ENCODE results near the gene EVC. TPM values are rescaled to one million over a fixed set of nuclear protein-coding genes. Genes with fewer than 3 reads are reported as not detected.

EVC gene
- total RNA-seq, 1 experiment from 2014 or later, result 17.3 TPM

DNA sequence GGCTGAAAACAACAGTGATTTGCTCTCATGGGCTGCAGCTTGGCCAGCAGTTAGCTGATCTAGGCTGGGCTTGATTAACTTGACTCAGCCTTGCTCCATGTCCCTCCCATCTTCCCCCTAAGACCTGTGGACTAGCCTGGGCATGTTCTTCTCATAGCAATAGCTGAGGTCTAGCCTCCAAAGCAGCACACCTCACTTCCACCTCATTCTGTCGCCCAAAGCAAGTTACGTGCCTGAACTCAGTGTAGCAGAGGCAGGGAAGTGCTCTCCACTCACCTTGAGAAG, 62.2 kb downstream of the EVC start:
- H3K27ac ChIP-seq (ENCODE audit: low read depth, low read length, poor library complexity, severe bottlenecking), result no peak overlapping the region
- DNase-seq (ENCODE audit: low spot score), result no peak

DNA sequence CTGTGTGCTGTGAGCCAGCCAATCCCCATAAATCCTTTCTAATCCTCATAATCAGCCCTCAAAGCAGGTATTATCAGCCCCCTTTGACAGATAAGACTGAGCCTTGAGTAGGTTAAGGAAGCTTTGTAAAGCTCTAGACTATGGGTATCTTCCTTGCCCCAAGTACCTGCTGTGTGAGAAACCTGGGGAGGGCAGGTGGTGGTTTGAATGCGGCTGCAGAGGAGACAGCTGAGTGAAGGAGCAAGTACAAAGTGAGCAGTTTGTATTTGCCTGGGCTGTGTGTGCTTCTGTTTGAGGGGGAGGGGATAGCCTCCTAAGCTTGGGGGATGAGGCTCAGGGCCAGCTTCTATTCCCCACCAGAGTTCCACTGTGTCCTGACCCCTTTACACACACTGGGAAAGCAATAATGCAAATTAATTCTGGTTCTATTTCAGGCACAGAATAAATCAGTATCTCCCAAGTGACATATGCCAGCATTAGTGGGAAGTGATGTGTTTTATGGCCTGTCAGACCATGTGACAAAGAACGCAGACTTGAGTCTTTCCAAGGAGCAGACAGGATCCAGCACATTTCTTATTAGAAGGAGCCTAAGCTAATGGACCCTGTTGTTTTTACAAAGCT, 63.5 kb downstream of the EVC start:
- Histone ChIP-seq H3K27ac (ENCODE audit: low read depth, low read length, poor library complexity, severe bottlenecking) (no peak overlapping the region), H3K9me3 (ENCODE audit: low read depth, low read length, poor library complexity, severe bottlenecking) (peaks cover 14% of the 10 kb centered on the region), H3K36me3 (ENCODE audit: insufficient read depth, low read length, poor library complexity, severe bottlenecking) (no peaks in the 10 kb centered on the region), H3K4me1 (ENCODE audit: insufficient read depth, low read length, poor library complexity, severe bottlenecking) (peaks cover 11% of the 10 kb centered on the region), H3K4me3 (ENCODE audit: low read depth, low read length, poor library complexity, severe bottlenecking) (no peak overlapping the region), H3K27me3 (replicated peaks; ENCODE audit: insufficient read depth, low read depth, low read length, poor library complexity) (no peaks in the 10 kb centered on the region)
- intact Hi-C loops (cut with micrococcal nuclease; ENCODE audit: unreplicated experiment), result no loop called here
- DNase-seq (ENCODE audit: low spot score), result peak; percentile 14
- TF ChIP-seq EZH2 (IDR thresholded peaks at IDR 0.05; ENCODE audit: borderline replicate concordance, low read depth, low read length, poor library complexity, severe bottlenecking), result no peak
- TF ChIP-seq, protein P1, sequence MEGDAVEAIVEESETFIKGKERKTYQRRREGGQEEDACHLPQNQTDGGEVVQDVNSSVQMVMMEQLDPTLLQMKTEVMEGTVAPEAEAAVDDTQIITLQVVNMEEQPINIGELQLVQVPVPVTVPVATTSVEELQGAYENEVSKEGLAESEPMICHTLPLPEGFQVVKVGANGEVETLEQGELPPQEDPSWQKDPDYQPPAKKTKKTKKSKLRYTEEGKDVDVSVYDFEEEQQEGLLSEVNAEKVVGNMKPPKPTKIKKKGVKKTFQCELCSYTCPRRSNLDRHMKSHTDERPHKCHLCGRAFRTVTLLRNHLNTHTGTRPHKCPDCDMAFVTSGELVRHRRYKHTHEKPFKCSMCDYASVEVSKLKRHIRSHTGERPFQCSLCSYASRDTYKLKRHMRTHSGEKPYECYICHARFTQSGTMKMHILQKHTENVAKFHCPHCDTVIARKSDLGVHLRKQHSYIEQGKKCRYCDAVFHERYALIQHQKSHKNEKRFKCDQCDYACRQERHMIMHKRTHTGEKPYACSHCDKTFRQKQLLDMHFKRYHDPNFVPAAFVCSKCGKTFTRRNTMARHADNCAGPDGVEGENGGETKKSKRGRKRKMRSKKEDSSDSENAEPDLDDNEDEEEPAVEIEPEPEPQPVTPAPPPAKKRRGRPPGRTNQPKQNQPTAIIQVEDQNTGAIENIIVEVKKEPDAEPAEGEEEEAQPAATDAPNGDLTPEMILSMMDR (conservative IDR thresholded peaks at IDR 0.05; ENCODE audit: low read depth, low read length), result no peak
- no TSS peak for BruUV-seq (replicated peaks)
- POLR2A ChIA-PET (ENCODE audit: low non-redundant PET), result no interaction called here
- CTCF ChIA-PET, result no interaction called here

More for the DNA sequence above, 62.2 kb downstream of the EVC start:
- no TSS peak for BruUV-seq (replicated peaks)
- CTCF ChIA-PET, result no interaction called here
- Histone ChIP-seq H3K4me1 (ENCODE audit: insufficient read depth, low read length, poor library complexity, severe bottlenecking) (peaks cover 11% of the 10 kb centered on the region), H3K4me3 (ENCODE audit: low read depth, low read length, poor library complexity, severe bottlenecking) (no peak overlapping the region), H3K27me3 (replicated peaks; ENCODE audit: insufficient read depth, low read depth, low read length, poor library complexity) (no peaks in the 10 kb centered on the region), H3K36me3 (ENCODE audit: insufficient read depth, low read length, poor library complexity, severe bottlenecking) (no peaks in the 10 kb centered on the region), H3K9me3 (ENCODE audit: low read depth, low read length, poor library complexity, severe bottlenecking) (peaks cover 14% of the 10 kb centered on the region)
- POLR2A ChIA-PET (ENCODE audit: low non-redundant PET), result no interaction called here
- no peak for TF ChIP-seq EZH2 (IDR thresholded peaks at IDR 0.05; ENCODE audit: borderline replicate concordance, low read depth, low read length, poor library complexity, severe bottlenecking)
- TF ChIP-seq, protein P1 (conservative IDR thresholded peaks at IDR 0.05; ENCODE audit: low read depth, low read length), result no peak
- intact Hi-C loops (cut with micrococcal nuclease; ENCODE audit: unreplicated experiment), result no loop called here

DNA sequence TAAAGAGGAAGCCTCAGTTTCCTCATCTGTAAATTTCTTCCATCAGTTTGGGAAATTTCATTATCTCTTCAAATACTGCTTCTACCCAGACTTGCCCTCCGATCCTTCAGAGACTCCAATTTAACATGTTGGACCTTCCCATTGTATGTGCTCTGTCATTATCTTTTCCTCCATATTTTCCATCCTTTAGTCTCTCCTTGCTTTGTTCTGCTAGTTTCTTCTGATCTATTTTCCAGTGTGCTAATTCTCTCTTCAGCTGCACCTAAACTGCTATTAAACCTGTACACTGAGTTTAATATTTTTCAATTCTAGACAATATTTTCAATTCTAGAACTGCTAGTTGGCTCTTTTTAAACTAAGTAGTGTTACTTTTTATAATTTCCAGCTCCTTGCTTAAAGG, 65.5 kb downstream of the EVC start:
- CTCF ChIA-PET, result no interaction called here
- no TSS peak for BruUV-seq (replicated peaks)
- TF ChIP-seq, protein P1 (conservative IDR thresholded peaks at IDR 0.05; ENCODE audit: low read depth, low read length), result no peak
- TF ChIP-seq EZH2 (IDR thresholded peaks at IDR 0.05; ENCODE audit: borderline replicate concordance, low read depth, low read length, poor library complexity, severe bottlenecking), result no peak
- Histone ChIP-seq H3K9me3 (ENCODE audit: low read depth, low read length, poor library complexity, severe bottlenecking) (peaks cover 14% of the 10 kb centered on the region), H3K27me3 (replicated peaks; ENCODE audit: insufficient read depth, low read depth, low read length, poor library complexity) (no peaks in the 10 kb centered on the region), H3K4me1 (ENCODE audit: insufficient read depth, low read length, poor library complexity, severe bottlenecking) (peaks cover 11% of the 10 kb centered on the region), H3K27ac (ENCODE audit: low read depth, low read length, poor library complexity, severe bottlenecking) (no peak overlapping the region), H3K36me3 (ENCODE audit: insufficient read depth, low read length, poor library complexity, severe bottlenecking) (no peaks in the 10 kb centered on the region), H3K4me3 (ENCODE audit: low read depth, low read length, poor library complexity, severe bottlenecking) (no peak overlapping the region)
- intact Hi-C loops (cut with micrococcal nuclease; ENCODE audit: unreplicated experiment), result no loop called here
- POLR2A ChIA-PET (ENCODE audit: low non-redundant PET), result no interaction called here
- DNase-seq (ENCODE audit: low spot score), result no peak
